Activated CD4-positive, alpha-beta memory T cell treated with anti-CD3 and anti-CD28 coated beads for 36 hours (primary cell): ENCODE measurements around the gene NRG3. TPM values are rescaled to one million over a fixed set of nuclear protein-coding genes. Genes with fewer than 3 reads are reported as not detected.

Experiments
- CTCF ChIA-PET: fragments of 350-600 bp; sonication (Branson Sonifier 250); formaldehyde crosslinking; loops from one replicate; lab custom pipeline; 2021; ENCODE audit warnings: antibody characterized with exemption, inconsistent platforms; lab: Charles Lee
- POLR2A ChIA-PET: fragments of 350-600 bp; sonication (Branson Sonifier 250); formaldehyde crosslinking; loops from one replicate; lab custom pipeline; 2021; ENCODE audit warnings: antibody characterized with exemption; lab: Charles Lee
- DNase-seq: peaks from one replicate; pipeline ENCODE4 v3.0.0-alpha.2; 2020
- H3K27ac Mint-ChIP-seq: one replicate; pipeline ENCODE4 v1.8.0; 2021; ENCODE audit warnings: mixed read lengths
- H3K27me3 Mint-ChIP-seq: one replicate; pipeline ENCODE4 v1.8.0; 2021; ENCODE audit warnings: mixed read lengths
- H3K36me3 Mint-ChIP-seq: one replicate; pipeline ENCODE4 v1.8.0; 2021; ENCODE audit warnings: mixed read lengths
- H3K4me1 Mint-ChIP-seq: one replicate; pipeline ENCODE4 v1.8.0; 2021; ENCODE audit warnings: low read depth, mixed read lengths
- H3K4me3 Mint-ChIP-seq: one replicate; pipeline ENCODE4 v1.8.0; 2021; ENCODE audit warnings: mild to moderate bottlenecking, mixed read lengths
- H3K9me3 Mint-ChIP-seq: one replicate; pipeline ENCODE4 v1.8.0; 2021; ENCODE audit warnings: mixed read lengths
- intact Hi-C: fragments of 100-400 bp; cut with micrococcal nuclease; formaldehyde crosslinking; loops from one replicate; pipeline ENCODE4 v1.15.1; 2023
- total RNA-seq, 2 experiments: library from RNA; stranded (reverse); gene quantifications; one replicate each; pipeline ENCODE4 v1.2.3, GENCODE V29; 2021

The NRG3 gene
- total RNA-seq, 2 experiments from 2014 or later = not detected

- no peak overlapping the region for H3K27ac Mint-ChIP-seq
- H3K4me3 Mint-ChIP-seq = no peak overlapping the region
- H3K36me3 Mint-ChIP-seq = no peaks in the 10 kb centered on the region
- ChIA-PET POLR2A (no interaction called here), CTCF (no interaction called here)
- intact Hi-C loops = no loop called here
- H3K9me3 Mint-ChIP-seq = peaks cover 2% of the 10 kb centered on the region
- H3K27me3 Mint-ChIP-seq = no peaks in the 10 kb centered on the region
- DNase-seq = no peak
- H3K4me1 Mint-ChIP-seq = no peaks in the 10 kb centered on the region
Observed at GRCh38 chr10:81928119-81928518, 53.1 kb downstream of the NRG3 start.

- intact Hi-C loops = no loop called here
- ChIA-PET CTCF (no interaction called here), POLR2A (no interaction called here)
- Mint-ChIP-seq H3K27ac (no peak overlapping the region), H3K4me1 (no peaks in the 10 kb centered on the region), H3K27me3 (no peaks in the 10 kb centered on the region), H3K36me3 (no peaks in the 10 kb centered on the region), H3K9me3 (peaks cover 6% of the 10 kb centered on the region), H3K4me3 (no peak overlapping the region)
- DNase-seq = no peak
Observed at GRCh38 chr10:81943583-81943982, 68.6 kb downstream of the NRG3 start.

GRCh38 chr10:81944609-81945008, 69.6 kb downstream of the NRG3 start:
- intact Hi-C loops = no loop called here
- Mint-ChIP-seq H3K9me3 (peaks cover 3% of the 10 kb centered on the region), H3K27ac (no peak overlapping the region), H3K4me1 (no peaks in the 10 kb centered on the region), H3K27me3 (no peaks in the 10 kb centered on the region), H3K36me3 (no peaks in the 10 kb centered on the region), H3K4me3 (no peak overlapping the region)
- ChIA-PET CTCF (no interaction called here), POLR2A (no interaction called here)
- no peak for DNase-seq

- CTCF ChIA-PET = no interaction called here
- Mint-ChIP-seq H3K27me3 (no peaks in the 10 kb centered on the region), H3K4me1 (no peaks in the 10 kb centered on the region), H3K4me3 (no peak overlapping the region), H3K27ac (no peak overlapping the region), H3K9me3 (peaks cover 6% of the 10 kb centered on the region), H3K36me3 (no peaks in the 10 kb centered on the region)
- intact Hi-C loops = no loop called here
- POLR2A ChIA-PET = no interaction called here
- no peak for DNase-seq
Observed at GRCh38 chr10:81949283-81949682, 74.3 kb downstream of the NRG3 start.

GRCh38 chr10:81950358-81950757, 75.4 kb downstream of the NRG3 start:
- POLR2A ChIA-PET = no interaction called here
- intact Hi-C loops = no loop called here
- Mint-ChIP-seq H3K9me3 (peaks cover 6% of the 10 kb centered on the region), H3K27me3 (no peaks in the 10 kb centered on the region), H3K36me3 (no peaks in the 10 kb centered on the region), H3K4me1 (no peaks in the 10 kb centered on the region), H3K27ac (no peak overlapping the region), H3K4me3 (no peak overlapping the region)
- no peak for DNase-seq
- CTCF ChIA-PET = no interaction called here

- intact Hi-C loops = no loop called here
- ChIA-PET CTCF (no interaction called here), POLR2A (no interaction called here)
- no peaks in the 10 kb centered on the region for H3K36me3 Mint-ChIP-seq
- H3K4me1 Mint-ChIP-seq = no peaks in the 10 kb centered on the region
- no peaks in the 10 kb centered on the region for H3K27me3 Mint-ChIP-seq
- peaks cover 6% of the 10 kb centered on the region for H3K9me3 Mint-ChIP-seq
- H3K4me3 Mint-ChIP-seq = no peak overlapping the region
- DNase-seq = no peak
- H3K27ac Mint-ChIP-seq = no peak overlapping the region
Observed at GRCh38 chr10:81953420-81953819, 78.4 kb downstream of the NRG3 start.

DNA sequence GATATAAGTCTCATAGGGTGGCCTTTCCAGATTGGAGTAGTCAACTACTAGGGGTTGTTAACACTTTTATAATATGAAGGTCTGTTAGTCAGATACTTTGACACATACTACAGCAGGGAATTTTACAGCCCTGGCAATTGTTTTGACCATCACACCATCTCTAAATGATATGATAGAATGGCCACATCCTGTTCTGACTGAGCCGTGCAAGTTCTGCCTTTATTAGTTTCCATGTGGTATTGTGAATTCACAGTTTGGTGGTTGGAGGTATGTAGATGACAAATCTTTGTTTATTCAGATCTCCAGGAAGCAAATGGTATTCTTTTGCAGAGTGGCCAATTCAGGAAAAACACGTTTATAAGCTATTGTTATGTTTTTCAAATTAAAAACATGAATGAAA, 83.0 kb downstream of the NRG3 start:
- intact Hi-C loops = no loop called here
- Mint-ChIP-seq H3K27me3 (no peaks in the 10 kb centered on the region), H3K4me1 (no peaks in the 10 kb centered on the region), H3K36me3 (no peaks in the 10 kb centered on the region), H3K27ac (no peak overlapping the region), H3K4me3 (no peak overlapping the region), H3K9me3 (no peaks in the 10 kb centered on the region)
- no peak for DNase-seq
- CTCF ChIA-PET = no interaction called here
- POLR2A ChIA-PET = no interaction called here

- no peaks in the 10 kb centered on the region for H3K9me3 Mint-ChIP-seq
- H3K27me3 Mint-ChIP-seq = no peaks in the 10 kb centered on the region
- no peak for DNase-seq
- intact Hi-C loops = no loop called here
- no peaks in the 10 kb centered on the region for H3K36me3 Mint-ChIP-seq
- ChIA-PET POLR2A (no interaction called here), CTCF (no interaction called here)
- H3K27ac Mint-ChIP-seq = no peak overlapping the region
- no peak overlapping the region for H3K4me3 Mint-ChIP-seq
- H3K4me1 Mint-ChIP-seq = no peaks in the 10 kb centered on the region
Observed at GRCh38 chr10:81959016-81959415, 84.0 kb downstream of the NRG3 start.

GRCh38 chr10:81961451-81962184, 86.6 kb downstream of the NRG3 start:
- Mint-ChIP-seq H3K27me3 (no peaks in the 10 kb centered on the region), H3K4me1 (no peaks in the 10 kb centered on the region), H3K4me3 (no peak overlapping the region), H3K27ac (no peak overlapping the region), H3K36me3 (no peaks in the 10 kb centered on the region), H3K9me3 (no peaks in the 10 kb centered on the region)
- intact Hi-C loops = no loop called here
- CTCF ChIA-PET = no interaction called here
- POLR2A ChIA-PET = no interaction called here
- no peak for DNase-seq

DNA sequence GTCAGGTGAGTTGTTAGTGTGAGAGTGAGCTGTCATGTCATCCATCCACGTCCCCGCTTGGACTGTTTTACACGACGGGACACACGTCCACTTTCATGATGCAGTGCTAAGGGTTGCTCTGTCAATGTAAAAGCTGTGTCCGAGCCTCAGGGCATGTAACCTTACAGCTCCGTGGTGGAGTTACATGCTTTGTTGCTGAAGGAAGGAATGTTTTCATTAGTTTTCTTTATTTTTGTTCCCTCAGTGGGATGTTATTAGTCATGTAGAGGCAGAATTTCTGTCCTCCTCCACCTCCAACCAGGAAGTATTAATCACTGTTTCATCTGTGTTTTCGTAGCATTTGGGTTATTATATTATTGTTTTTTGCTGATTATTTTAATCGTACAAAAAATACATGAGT, 88.6 kb downstream of the NRG3 start:
- Mint-ChIP-seq H3K36me3 (no peaks in the 10 kb centered on the region), H3K4me3 (no peak overlapping the region), H3K27me3 (no peaks in the 10 kb centered on the region), H3K4me1 (no peaks in the 10 kb centered on the region), H3K27ac (no peak overlapping the region), H3K9me3 (no peaks in the 10 kb centered on the region)
- DNase-seq = no peak
- POLR2A ChIA-PET = no interaction called here
- intact Hi-C loops = no loop called here
- CTCF ChIA-PET = interaction anchor here (0.6 kb wide), 1 partner anchor 1191 kb away, joined by 3 read pairs; no protein-coding TSS in a partner anchor

- Mint-ChIP-seq H3K27me3 (no peaks in the 10 kb centered on the region), H3K36me3 (no peaks in the 10 kb centered on the region), H3K4me1 (no peaks in the 10 kb centered on the region), H3K27ac (no peak overlapping the region), H3K9me3 (peaks cover 15% of the 10 kb centered on the region), H3K4me3 (no peak overlapping the region)
- intact Hi-C loops = no loop called here
- ChIA-PET POLR2A (no interaction called here), CTCF (no interaction called here)
- no peak for DNase-seq
Observed at GRCh38 chr10:81967716-81968115, 92.7 kb downstream of the NRG3 start.

GRCh38 chr10:81969136-81969535, 94.1 kb downstream of the NRG3 start:
- Mint-ChIP-seq H3K9me3 (peaks cover 26% of the 10 kb centered on the region), H3K27me3 (no peaks in the 10 kb centered on the region), H3K4me1 (no peaks in the 10 kb centered on the region), H3K36me3 (no peaks in the 10 kb centered on the region), H3K4me3 (no peak overlapping the region), H3K27ac (no peak overlapping the region)
- ChIA-PET CTCF (no interaction called here), POLR2A (no interaction called here)
- intact Hi-C loops = no loop called here
- DNase-seq = no peak

DNA sequence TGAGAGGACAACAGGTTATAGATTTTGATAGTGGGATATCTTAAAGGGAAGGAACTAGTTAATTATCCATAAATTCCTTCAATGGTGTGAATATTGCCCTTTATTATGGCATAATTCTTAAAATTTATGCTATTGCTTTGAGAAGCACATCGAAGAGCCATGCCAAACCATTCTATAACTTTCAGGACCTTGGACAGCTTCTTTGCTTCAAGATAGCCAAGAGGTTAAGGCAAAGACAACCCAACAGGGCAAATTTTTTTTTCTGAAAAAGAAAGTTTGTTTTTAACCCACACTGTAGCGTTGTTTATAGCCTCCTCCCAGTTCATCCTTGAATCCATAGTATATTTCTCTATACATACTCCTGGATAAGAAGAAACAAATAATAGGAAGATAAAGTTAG, 103.2 kb downstream of the NRG3 start:
- H3K4me3 Mint-ChIP-seq = no peak overlapping the region
- DNase-seq = no peak
- peaks cover 10% of the 10 kb centered on the region for H3K9me3 Mint-ChIP-seq
- no peaks in the 10 kb centered on the region for H3K27me3 Mint-ChIP-seq
- intact Hi-C loops = no loop called here
- ChIA-PET CTCF (no interaction called here), POLR2A (no interaction called here)
- no peaks in the 10 kb centered on the region for H3K36me3 Mint-ChIP-seq
- H3K4me1 Mint-ChIP-seq = no peaks in the 10 kb centered on the region
- H3K27ac Mint-ChIP-seq = no peak overlapping the region
